Inferior parietal cortex (tissue), 1 donor: ENCODE results near the gene DCXR.

ENCODE experiments used
- DNase-seq: peaks from one replicate; pipeline ENCODE4 v3.0.0-alpha.2; 2016; ENCODE audit errors: extremely low spot score

DCXR gene

DNA sequence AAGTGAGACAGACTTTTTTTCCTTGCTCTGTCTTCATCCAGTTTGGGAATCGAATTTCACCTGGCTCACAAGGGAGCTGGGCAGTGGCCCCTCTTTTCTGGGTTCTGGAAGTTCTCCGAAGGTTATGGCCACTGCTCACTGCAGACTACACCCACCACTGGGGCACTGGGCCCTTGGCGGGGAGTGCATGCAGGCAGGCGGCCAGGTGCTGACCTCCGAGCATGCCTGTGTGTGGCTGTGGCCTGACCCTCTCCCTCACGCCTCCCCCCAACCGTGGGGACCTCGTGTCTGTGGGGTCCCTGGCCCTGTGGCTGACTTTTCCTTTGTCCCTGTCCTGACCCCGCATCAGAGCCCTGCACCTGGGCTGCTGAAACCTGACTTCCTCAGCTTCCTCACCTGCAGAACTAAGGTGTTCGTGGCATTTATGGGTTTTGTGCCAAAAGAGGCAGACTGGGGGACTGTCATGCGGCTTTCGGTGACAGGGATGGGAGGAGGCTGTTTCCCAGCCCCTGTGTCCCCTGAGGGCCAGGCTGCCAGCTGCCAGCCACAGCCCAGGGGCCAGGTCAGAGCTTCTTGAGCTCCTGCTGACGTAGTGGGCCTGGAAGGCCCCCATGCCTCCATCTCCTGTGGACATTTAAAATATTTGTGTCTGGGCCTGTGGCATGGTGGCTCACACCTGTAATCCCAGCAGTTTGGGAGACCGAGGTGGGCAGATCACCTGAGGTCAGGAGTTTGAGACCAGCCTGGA is 38.6 kb downstream of the DCXR start:
- DNase-seq, result no peak

DNA sequence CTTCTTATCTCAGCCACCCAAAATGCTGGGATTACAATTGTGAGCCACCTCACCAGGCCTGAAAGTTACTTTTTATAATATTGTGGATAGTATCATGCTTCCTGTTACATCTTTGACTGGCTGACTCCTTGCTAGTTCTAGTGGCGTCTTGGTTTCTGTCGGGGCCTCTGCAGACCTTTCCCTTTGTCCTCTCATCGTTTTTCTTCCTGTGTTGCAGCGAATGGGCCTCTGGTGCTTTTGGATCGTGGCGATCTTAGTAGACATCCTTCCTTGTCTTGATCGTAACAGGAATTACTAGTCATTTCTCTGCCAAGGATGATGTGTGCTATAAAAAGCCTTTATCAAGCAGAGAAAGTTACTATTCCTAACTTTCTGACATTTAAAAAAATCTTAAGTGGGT is 39.3 kb downstream of the DCXR start:
- DNase-seq, result no peak

DNA sequence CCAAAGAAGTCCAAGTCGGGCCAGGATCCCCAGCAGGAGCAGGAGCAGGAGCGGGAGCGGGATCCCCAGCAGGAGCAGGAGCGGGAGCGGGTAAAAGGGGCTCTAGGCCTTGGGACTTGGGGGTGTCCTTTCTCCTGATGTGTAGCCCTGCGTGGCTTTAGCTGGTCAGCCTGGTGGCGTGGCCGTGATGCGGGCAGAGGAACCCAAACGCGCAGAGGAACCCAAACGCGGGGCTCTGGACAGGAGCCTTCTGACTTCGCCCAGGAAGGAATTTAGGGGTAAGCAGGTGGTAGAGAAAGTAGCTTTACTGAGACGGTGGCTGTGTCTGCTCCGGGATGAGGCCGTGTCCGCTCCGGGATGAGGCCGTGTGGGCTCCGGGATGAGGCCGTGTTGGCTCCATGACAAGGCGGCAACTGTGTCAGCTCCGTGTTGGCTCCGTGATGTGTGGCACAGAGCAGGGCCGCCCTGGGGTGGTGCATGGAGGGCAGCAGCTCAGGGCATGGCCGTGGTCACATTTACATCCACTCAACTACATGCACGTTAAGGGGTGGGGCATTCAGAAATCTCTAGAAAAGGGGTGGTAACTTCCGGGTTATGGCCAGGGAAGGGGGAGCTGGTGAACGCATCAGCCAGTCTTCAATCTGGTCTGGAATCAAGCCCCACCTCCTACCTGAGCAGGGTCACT is 40.6 kb downstream of the DCXR start:
- DNase-seq, result no peak

DNA sequence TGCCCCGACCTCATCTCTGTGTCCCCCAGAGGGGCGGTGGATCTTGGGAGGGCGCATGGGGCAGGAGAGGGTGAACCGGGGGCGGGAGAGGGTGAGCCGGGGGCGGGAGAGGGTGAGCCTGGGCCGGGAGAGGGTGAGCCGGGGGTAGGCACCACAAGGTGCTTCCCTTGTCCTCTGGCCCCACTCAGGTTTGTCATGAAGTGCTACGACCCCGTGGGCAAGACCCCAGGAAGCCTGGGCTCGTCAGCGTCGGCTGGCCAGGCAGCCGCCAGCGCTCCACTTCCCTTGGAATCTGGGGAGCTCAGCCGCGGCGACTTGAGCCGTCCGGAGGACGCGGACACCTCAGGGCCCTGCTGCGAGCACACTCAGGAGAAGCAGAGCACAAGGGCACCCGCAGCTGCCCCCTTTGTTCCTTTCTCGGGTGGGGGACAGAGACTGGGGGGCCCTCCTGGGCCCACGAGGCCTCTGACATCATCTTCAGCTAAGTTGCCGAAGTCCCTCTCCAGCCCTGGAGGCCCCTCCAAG is 41.2 kb downstream of the DCXR start:
- no peak for DNase-seq

DNA sequence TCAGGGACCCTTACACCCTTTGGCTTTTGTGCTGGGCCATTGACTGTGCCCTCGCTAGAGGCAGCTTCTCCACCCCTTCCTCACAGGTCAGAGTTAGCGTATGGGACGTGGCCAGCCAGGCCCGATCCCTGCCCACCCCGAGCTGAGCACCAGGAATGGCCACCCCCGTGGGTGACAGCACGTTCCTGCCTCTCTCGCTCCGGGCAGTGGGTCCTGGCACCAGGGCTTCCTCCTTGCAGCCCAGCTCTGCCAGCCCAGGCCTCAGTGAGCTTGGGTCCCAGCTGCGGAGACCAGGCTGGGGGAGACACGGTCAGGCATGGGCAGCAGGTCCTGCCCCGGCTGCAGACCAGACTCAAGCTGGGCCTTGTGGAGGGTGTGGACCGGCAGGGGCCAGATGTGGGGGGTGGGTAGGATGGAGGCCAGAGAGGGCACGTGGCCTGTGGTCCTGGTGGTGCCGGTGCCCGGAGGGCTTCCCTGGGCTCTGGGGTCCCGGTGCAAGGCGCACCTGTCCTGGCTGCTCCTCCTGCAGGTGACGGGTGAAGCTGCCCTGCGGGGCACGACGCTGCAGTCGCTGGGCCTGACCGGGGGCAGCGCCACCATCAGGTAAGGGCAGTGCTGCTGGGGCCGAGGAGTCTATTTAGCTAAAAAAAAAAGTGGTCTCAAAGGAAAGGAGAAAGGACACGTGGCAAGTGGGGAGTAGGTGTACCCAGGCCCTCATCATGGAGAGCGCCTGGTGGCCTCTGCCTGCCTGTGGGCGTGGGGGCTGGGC is 41.9 kb downstream of the DCXR start:
- DNase-seq, result no peak

DNA sequence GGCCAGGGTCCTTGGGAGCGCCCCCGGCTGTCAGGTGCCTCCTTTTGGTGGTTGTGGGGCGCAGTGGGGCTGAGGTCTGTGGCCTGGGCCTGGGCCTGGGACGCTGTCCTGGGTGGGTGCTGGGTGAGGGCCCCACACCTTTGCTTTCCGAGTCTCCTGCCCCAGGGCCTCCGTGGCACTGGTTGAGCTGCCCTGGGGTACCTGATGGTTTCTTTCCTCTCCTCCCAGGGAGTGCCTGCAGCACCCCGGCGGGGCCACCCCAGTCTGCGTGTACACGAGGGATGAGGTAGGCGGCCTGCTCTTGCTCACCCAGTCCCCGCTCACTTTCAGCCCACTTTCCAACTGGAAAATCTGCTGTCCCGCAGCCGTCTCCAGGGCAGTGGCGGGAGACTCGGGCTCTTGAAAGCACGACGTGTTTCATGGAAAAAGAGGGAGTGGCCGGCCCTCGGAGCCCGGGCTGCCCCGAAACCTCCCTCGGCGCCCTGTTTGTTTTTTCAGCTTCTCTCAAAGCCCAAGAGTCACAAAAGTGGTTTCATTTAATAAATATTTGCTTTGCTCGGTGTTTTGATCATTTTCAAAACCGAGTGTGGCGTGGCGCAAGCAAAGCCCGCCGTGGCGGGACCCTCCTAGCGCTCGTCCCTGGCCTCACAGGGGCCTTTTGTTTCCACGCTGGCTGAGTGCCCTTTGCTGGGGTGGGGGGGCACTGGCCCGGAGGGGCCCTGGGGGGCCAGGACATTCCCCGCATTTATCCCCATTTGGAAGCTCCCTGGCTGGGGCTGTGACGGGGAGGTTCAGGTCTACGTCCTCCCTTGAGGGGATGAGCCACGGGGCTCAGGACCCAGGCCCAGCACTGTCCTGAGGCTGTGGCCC is 42.7 kb downstream of the DCXR start:
- no peak for DNase-seq

DNA sequence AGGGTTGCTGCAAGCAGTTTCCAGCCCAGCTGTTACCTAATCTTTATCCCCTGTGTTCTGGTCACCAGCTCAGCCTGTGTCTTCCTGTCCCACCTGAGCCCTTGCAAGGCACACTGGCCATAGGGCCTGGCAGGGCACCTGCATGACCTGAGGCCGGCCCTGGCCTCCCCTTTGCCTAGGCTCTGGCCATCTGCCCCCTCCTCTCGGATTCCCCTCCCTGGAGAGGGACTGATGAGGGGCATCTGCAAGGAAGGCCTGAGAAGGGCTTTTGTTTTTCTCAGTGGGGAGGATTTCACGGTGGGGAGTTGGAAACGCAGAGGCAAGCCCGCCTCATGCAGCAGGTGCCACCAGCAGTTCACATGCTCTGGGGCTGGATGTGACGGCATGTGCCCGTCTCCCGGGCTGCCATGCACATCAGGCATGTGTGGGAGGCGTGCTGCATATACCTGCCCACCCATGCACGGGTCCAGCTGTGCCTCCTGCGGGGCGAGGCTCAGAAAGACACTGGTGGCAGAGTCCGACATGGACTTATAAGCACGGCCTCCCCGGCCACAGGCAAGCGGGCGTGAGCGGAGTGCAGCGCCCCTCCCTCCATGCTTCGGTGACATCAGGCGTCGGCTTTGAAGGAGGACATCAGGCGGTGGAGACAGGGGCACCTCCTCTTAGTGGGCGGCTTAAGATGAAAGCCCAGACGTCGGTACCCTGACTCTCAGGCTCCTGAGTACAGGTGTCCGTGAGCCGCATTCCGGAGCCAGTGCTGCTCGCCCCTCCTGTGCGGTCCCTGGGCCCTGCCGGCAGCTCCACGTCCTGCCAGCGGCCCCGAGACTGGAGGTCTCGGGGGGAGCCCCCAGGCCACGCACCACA is 43.5 kb downstream of the DCXR start:
- DNase-seq, result no peak

DNA sequence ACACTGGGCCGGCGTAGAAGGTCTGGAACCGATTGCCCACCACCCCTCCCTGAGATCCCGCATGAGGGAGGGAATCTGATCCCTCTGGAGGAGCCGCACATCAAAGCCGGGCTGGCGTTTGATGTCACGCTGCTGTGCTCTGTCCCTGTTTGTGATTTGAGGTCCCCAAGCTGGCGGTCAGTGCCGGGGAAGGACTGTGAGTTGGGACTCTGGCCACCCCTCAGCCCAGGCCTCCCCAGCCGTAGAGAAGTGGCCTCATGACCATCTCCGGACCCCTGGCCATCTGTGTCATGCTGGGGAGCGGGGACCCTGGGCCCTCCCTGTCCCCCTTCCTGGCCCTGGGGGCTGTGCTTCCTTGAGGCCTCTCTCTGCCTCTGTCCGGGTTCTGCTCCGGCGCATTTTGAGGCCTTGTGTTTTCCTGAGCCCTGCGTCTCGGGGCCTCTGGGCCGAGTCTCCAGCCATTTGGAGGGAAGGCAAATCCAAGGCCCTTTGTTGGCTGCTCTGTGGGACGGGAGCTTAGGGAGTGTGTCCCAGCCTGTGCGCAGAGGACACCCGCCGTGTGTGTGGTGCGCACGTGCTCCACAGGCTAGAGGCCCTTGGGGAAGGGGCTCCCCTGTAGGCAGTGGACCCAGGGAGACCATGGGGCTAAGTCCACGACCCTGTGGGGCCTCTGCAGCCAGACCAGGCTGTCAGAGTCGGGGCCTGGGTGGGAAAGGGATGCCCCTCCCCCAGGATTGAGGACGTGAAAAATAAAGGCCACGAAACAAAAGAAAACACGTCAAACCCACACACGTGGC is 45.0 kb downstream of the DCXR start:
- no peak for DNase-seq

DNA sequence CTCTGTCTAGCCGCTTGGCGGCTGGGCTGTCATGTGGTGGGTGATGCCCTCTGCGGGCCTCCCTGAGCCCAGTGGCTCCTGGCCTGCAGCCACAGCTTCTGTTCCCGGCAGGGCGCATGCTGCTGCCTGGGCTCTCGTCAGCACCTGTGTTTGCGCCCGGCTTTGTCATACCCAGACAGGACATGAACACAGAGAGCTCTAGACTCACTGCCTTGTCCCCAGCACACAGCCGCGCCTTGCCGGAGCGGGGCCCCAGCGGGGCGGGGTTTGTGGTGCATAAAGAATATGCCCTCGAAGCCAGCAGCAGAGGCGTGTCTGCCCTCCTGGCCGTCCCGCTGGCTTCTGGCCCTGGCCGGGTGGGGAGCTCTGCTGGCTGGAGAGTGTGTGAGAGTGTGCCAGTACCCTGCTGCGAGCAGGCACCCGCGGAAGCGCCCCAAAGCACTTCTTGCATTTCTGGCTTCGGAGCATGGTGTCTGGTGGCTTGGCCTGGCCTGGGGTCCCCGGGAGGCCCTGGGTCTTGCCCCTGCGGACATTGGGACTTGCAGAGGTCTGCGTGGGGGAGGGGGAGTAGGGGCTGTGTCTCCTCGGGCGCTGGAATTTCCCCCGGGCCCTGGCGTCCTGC is 45.7 kb downstream of the DCXR start:
- peak; percentile 17 for DNase-seq

DNA sequence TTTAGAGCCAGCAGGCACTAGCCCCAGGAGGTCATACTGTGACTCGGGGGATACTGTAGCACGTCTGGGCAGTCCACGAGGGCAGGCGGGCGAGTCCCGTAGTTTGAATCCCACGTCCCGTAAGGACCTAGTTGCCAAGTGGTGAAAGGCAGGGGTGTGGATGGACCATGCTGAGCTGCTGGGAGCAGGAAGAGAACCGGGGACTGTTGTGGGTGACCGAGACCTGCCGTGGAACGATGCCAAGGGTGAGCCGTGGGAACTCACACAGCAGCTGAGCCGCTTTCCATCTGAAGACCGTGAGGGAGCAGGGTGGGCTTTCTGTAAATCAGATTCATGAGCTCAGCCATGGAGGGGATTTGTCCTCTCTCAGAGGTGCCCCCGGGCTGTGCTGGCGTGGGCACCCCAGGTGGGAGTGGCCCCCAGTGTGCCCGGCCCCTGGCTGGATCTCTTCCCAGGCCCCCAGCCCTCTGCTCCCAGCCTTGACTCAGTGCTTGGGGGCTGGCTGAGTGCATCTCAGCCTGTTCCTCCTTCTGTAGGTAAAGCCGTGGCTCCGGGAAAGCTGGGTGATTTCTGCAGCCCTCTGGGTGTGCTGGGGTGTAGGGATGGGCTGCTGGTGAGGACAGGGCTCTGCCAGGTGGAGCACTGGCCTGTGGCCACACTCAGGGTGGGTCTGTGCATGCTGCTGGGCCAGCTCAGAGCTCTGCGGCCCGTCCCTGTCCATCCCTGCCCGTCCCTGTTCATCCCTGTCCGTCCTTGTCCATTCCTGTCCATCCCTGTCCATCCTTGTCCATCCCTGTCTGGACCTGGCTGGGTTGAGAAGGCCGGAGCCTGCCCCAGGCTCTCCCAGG is 46.4 kb downstream of the DCXR start:
- DNase-seq, result no peak

DNA sequence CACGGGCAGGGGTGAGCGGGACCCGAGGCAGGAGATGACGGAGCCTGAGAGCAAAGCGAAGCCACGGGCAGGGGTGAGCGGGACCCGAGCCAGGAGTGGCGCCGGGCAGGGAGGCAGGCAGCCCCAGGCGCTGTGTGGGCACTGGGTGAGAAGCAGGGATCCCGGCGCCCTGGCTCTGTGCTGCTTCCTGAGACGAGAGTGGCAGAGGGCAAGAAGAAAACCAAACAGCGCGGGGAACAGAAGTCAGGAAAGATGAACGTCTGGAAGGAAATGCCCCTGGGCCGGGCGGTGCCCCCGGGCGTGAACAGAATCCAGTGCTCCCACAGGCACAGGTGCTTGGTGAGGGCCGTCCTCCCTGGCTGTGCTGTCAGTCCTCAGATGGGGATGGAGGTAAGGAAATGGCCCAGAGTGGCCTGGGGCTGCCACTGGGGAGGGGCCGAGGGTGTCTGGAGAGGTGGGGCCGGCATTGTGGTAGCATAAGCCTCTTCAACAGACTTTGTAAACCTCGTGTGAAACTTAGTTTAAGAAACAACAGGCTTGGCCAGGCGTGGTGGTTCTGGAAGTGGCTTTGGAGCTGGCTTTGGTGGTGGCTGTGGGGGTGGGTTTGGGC is 50.2 kb downstream of the DCXR start:
- DNase-seq, result no peak

DNA sequence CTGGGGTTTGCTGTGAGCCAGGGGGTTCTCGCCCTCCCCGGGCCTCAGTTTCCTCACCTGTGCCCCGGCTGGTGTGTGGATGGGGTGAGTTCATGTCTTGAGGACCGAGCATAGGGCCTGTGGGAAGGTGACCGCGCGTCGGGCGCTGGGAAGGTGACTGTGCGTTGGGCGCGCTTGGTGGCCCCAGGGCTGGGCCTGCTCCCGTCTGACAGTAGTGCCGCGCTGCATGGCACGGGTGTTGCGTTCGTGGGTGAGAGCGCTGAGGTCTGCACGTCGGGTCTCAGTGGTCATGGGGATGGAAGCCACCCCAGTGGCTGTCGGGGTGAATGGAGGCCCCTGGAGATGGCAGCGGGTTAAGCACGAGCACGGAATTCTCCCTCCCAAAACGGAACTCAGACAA is 50.9 kb downstream of the DCXR start:
- no peak for DNase-seq
